HepG2 (cell line): ENCODE measurements around the gene METTL23. TPM values are rescaled to one million over a fixed set of nuclear protein-coding genes. Genes with fewer than 3 reads are reported as not detected.
A peak's percentile ranks its signal among the peaks of the same experiment; 100 is the strongest.

Experiments used
- ARID2 ChIP-seq: sonication (generic); formaldehyde crosslinking; IDR thresholded peaks from 2 replicates; pipeline ENCODE4 v1.8.1; 2022; ENCODE audit warnings: mild to moderate bottlenecking, missing genetic modification reagents, borderline replicate concordance
- BRF2 ChIP-seq: sonication (generic); formaldehyde crosslinking; IDR thresholded peaks from 2 replicates; pipeline ENCODE4 v1.8.1; 2022; ENCODE audit warnings: mild to moderate bottlenecking, missing genetic modification reagents
- DPF2 ChIP-seq: sonication (generic); formaldehyde crosslinking; IDR thresholded peaks from 2 replicates; pipeline ENCODE4 v1.4.0; 2020; ENCODE audit warnings: mild to moderate bottlenecking, low read depth, missing genetic modification reagents, borderline replicate concordance
- FOSL2 ChIP-seq: sonication (generic); formaldehyde crosslinking; IDR thresholded peaks from 2 replicates; pipeline ENCODE4 v1.4.0; 2020; ENCODE audit warnings: missing genetic modification reagents
- FOXP1 ChIP-seq, 2 experiments: fragments of 450-650 bp in 1 of 2; IDR thresholded peaks; 2 replicates each; pipeline ENCODE4 v1.6.1; 2017 to 2018; ENCODE audit warnings: antibody characterized with exemption in 1 of 2
- HDAC2 ChIP-seq: sonication (generic); formaldehyde crosslinking; IDR thresholded peaks from 2 replicates; pipeline ENCODE4 v1.4.0; 2020; ENCODE audit warnings: missing genetic modification reagents
- KAT7 ChIP-seq: IDR thresholded peaks from 2 replicates; pipeline ENCODE4 v1.6.1; 2018; ENCODE audit warnings: borderline replicate concordance, missing compliant biosample characterization
- MED8 ChIP-seq: sonication (generic); formaldehyde crosslinking; IDR thresholded peaks from 2 replicates; pipeline ENCODE4 v1.8.1; 2023; ENCODE audit warnings: mild to moderate bottlenecking, missing genetic modification reagents; ENCODE audit not compliant: insufficient replicate concordance
- MXD4 ChIP-seq: IDR thresholded peaks from 2 replicates; pipeline ENCODE4 v1.6.1; 2016; ENCODE audit warnings: mild to moderate bottlenecking, missing biosample characterization, missing genetic modification reagents
- REXO4 ChIP-seq: sonication (generic); formaldehyde crosslinking; IDR thresholded peaks from 2 replicates; pipeline ENCODE4 v1.8.0; 2022; ENCODE audit warnings: missing genetic modification reagents, mild to moderate bottlenecking, borderline replicate concordance
- SMAD3 ChIP-seq: sonication (generic); formaldehyde crosslinking; IDR thresholded peaks from 2 replicates; pipeline ENCODE4 v1.4.0; 2020; ENCODE audit warnings: missing genetic modification reagents
- TGIF2 ChIP-seq: IDR thresholded peaks from 2 replicates; pipeline ENCODE4 v1.6.1; 2016; ENCODE audit warnings: control low read depth, missing compliant biosample characterization
- YEATS2 ChIP-seq: sonication (generic); formaldehyde crosslinking; IDR thresholded peaks from 2 replicates; pipeline ENCODE4 v1.4.0; 2020; ENCODE audit warnings: missing genetic modification reagents, borderline replicate concordance
- ZBTB44 ChIP-seq: sonication (generic); formaldehyde crosslinking; IDR thresholded peaks from 2 replicates; pipeline ENCODE4 v1.4.0; 2020; ENCODE audit warnings: missing genetic modification reagents
- ZHX1 ChIP-seq: sonication (generic); formaldehyde crosslinking; IDR thresholded peaks from 2 replicates; pipeline ENCODE4 v1.8.1; 2022; ENCODE audit warnings: low read depth, mild to moderate bottlenecking, missing genetic modification reagents
- ZNF337 ChIP-seq: sonication (generic); formaldehyde crosslinking; IDR thresholded peaks from 2 replicates; pipeline ENCODE4 v1.5.1; 2020; ENCODE audit warnings: missing genetic modification reagents, low read depth, mild to moderate bottlenecking, borderline replicate concordance
- ZNF33A ChIP-seq: sonication (generic); formaldehyde crosslinking; IDR thresholded peaks from 2 replicates; pipeline ENCODE4 v1.5.1; 2020; ENCODE audit warnings: missing genetic modification reagents, mild to moderate bottlenecking, moderate library complexity, borderline replicate concordance
- ZNF34 ChIP-seq: sonication (generic); formaldehyde crosslinking; IDR thresholded peaks from 2 replicates; pipeline ENCODE4 v1.4.0; 2020; ENCODE audit warnings: mild to moderate bottlenecking, missing genetic modification reagents, borderline replicate concordance
- ZNF350 ChIP-seq: sonication (generic); formaldehyde crosslinking; IDR thresholded peaks from 2 replicates; pipeline ENCODE4 v1.4.0; 2020; ENCODE audit warnings: mild to moderate bottlenecking, low read depth, missing genetic modification reagents, borderline replicate concordance
- ZNF383 ChIP-seq: sonication (generic); formaldehyde crosslinking; IDR thresholded peaks from 2 replicates; pipeline ENCODE4 v1.4.0; 2020; ENCODE audit warnings: missing genetic modification reagents, mild to moderate bottlenecking, borderline replicate concordance
- ZNF614 ChIP-seq: IDR thresholded peaks from 2 replicates; pipeline ENCODE4 v1.6.1; 2018; ENCODE audit warnings: missing biosample characterization, missing genetic modification reagents, inconsistent platforms, borderline replicate concordance
- ZNF761 ChIP-seq: sonication (generic); formaldehyde crosslinking; conservative IDR thresholded peaks from 2 replicates; pipeline ENCODE4 v1.4.0; 2020; ENCODE audit warnings: mild to moderate bottlenecking, missing genetic modification reagents
- ZNF816 ChIP-seq: sonication (generic); formaldehyde crosslinking; IDR thresholded peaks from 2 replicates; pipeline ENCODE4 v1.8.0; 2022; ENCODE audit warnings: missing genetic modification reagents, mild to moderate bottlenecking, borderline replicate concordance
- polyA plus RNA-seq, 8 experiments: library from polyadenylated mRNA; depleted of rRNA in 3 of 8; stranded (reverse) in 7 of 8; unstranded in 1 of 8; fragments of >200 nt; fragmentation: Illumina TruSeq in 4 of 8; extraction: Trizol in 4 of 8; gene quantifications; 2 replicates each; pipeline versions ENCODE4 v1.2.1 to v1.2.3, GENCODE V29; 2011 to 2016; ENCODE audit warnings: low read depth in 4 of 8, missing spikeins in 1 of 8, mixed read lengths in 1 of 8; ENCODE audit not compliant: insufficient read depth in 1 of 8
- total RNA-seq, 5 experiments: library from RNA; depleted of rRNA; stranded (reverse); fragments of >200 nt; fragmentation: Illumina TruSeq; extraction: Trizol; gene quantifications; 2 replicates each; pipeline ENCODE4 v1.2.3, GENCODE V29; 2016; ENCODE audit warnings: low read depth in 1 of 5

The METTL23 gene
- total and polyA plus RNA-seq, 2 of the 13 experiments (the other 11 are each of a cell fraction or from before 2014, with no cell fraction given): 39.9 to 104 TPM

- no peak for TF ChIP-seq BRF2 (CRISPR knock-in tag)
- peak; percentile 60; the same call in 1 of the 2 replicates for TF ChIP-seq HDAC2 (CRISPR knock-in tag)
- 0 out of 2 replicates have a peak, but pooled peaks have one; percentile 38 for TF ChIP-seq ZHX1 (CRISPR knock-in tag)
- TF ChIP-seq ZNF34 (CRISPR knock-in tag): no peak
- TF ChIP-seq ZNF33A (CRISPR knock-in tag): no peak
- TF ChIP-seq ZBTB44 (CRISPR knock-in tag): no peak
- TF ChIP-seq KAT7: peak; percentile 80; the same call in 1 of the 2 replicates
- no peak for TF ChIP-seq ARID2
- no peak for TF ChIP-seq ZNF383
- 0 out of 2 replicates have a peak, but pooled peaks have one; percentile 25 for TF ChIP-seq MXD4 (CRISPR knock-in tag)
- TF ChIP-seq TGIF2 (CRISPR knock-in tag): no peak
- TF ChIP-seq SMAD3 (CRISPR knock-in tag): no peak
- no peak for TF ChIP-seq FOXP1 (IDR thresholded peaks at IDR 0.05)
- TF ChIP-seq FOXP1 (CRISPR knock-in tag; IDR thresholded peaks at IDR 0.05): 0 out of 2 replicates have a peak, but pooled peaks have one; percentile 9
- TF ChIP-seq MED8: no peak
- no peak for TF ChIP-seq ZNF350 (CRISPR knock-in tag)
- no peak; the same call in 1 of the 2 replicates for TF ChIP-seq YEATS2 (CRISPR knock-in tag)
- TF ChIP-seq ZNF816 (CRISPR knock-in tag): 0 out of 2 replicates have a peak, but pooled peaks have one; percentile 41
- TF ChIP-seq REXO4: no peak
- no peak for TF ChIP-seq ZNF614 (CRISPR knock-in tag)
- 0 out of 2 replicates have a peak, but pooled peaks have one; percentile 71 for TF ChIP-seq ZNF337 (CRISPR knock-in tag)
- TF ChIP-seq DPF2 (CRISPR knock-in tag): peak; percentile 84
- peak; percentile 89 for TF ChIP-seq FOSL2 (CRISPR knock-in tag)
- TF ChIP-seq ZNF761: peak; percentile 71; the same call in 1 of the 2 replicates
Observed at GRCh38 chr17:76696763-76697701, 29.6 kb upstream of the METTL23 start (continued).
